HepG2 (cell line): ENCODE measurements around the gene NAT9. TPM values are rescaled to one million over a fixed set of nuclear protein-coding genes. Genes with fewer than 3 reads are reported as not detected.

ENCODE experiments used
- CCDC6 ChIP-seq: sonication (generic); formaldehyde crosslinking; IDR thresholded peaks from 2 replicates; pipeline ENCODE4 v1.8.1; 2022; ENCODE audit warnings: mild to moderate bottlenecking, missing genetic modification reagents, moderate library complexity
- FOXM1 ChIP-seq: sonication (generic); formaldehyde crosslinking; IDR thresholded peaks from 2 replicates; pipeline ENCODE4 v1.5.0; 2020; ENCODE audit warnings: missing genetic modification reagents
- IRX3 ChIP-seq: sonication (generic); formaldehyde crosslinking; IDR thresholded peaks from 2 replicates; pipeline ENCODE4 v1.8.1; 2023; ENCODE audit warnings: mild to moderate bottlenecking, low read depth, missing genetic modification reagents, borderline replicate concordance
- JUND ChIP-seq: sonication (generic); formaldehyde crosslinking; IDR thresholded peaks from 2 replicates; pipeline ENCODE4 v1.8.0; 2022; ENCODE audit warnings: mild to moderate bottlenecking, missing genetic modification reagents
- NFE2 ChIP-seq: sonication (generic); formaldehyde crosslinking; IDR thresholded peaks from 2 replicates; pipeline ENCODE4 v1.4.0; 2020; ENCODE audit warnings: missing genetic modification reagents
- NFIB ChIP-seq: sonication (generic); formaldehyde crosslinking; IDR thresholded peaks from 2 replicates; pipeline ENCODE4 v1.9.0; 2021; ENCODE audit warnings: missing genetic modification reagents, mild to moderate bottlenecking, borderline replicate concordance
- PLRG1 ChIP-seq: fragments of 450-650 bp; conservative IDR thresholded peaks from 2 replicates; pipeline ENCODE4 v1.6.1; 2016
- TGIF2 ChIP-seq: IDR thresholded peaks from 2 replicates; pipeline ENCODE4 v1.6.1; 2016; ENCODE audit warnings: control low read depth, missing compliant biosample characterization
- THYN1 ChIP-seq: sonication (generic); formaldehyde crosslinking; IDR thresholded peaks from 2 replicates; pipeline ENCODE4 v1.8.1; 2023; ENCODE audit warnings: low read depth, mild to moderate bottlenecking, moderate library complexity, missing genetic modification reagents, borderline replicate concordance
- ZNF12 ChIP-seq: sonication (generic); formaldehyde crosslinking; IDR thresholded peaks from 2 replicates; pipeline ENCODE4 v1.5.0; 2020; ENCODE audit warnings: missing genetic modification reagents
- ZNF792 ChIP-seq: IDR thresholded peaks from 2 replicates; pipeline ENCODE4 v1.6.1; 2016
- polyA plus RNA-seq, 8 experiments: library from polyadenylated mRNA; depleted of rRNA in 3 of 8; stranded (reverse) in 7 of 8; unstranded in 1 of 8; fragments of >200 nt; fragmentation: Illumina TruSeq in 4 of 8; extraction: Trizol in 4 of 8; gene quantifications; 2 replicates each; pipeline versions ENCODE4 v1.2.1 to v1.2.3, GENCODE V29; 2011 to 2016; ENCODE audit warnings: low read depth in 4 of 8, missing spikeins in 1 of 8, mixed read lengths in 1 of 8; ENCODE audit not compliant: insufficient read depth in 1 of 8
- total RNA-seq, 5 experiments: library from RNA; depleted of rRNA; stranded (reverse); fragments of >200 nt; fragmentation: Illumina TruSeq; extraction: Trizol; gene quantifications; 2 replicates each; pipeline ENCODE4 v1.2.3, GENCODE V29; 2016; ENCODE audit warnings: low read depth in 1 of 5
- TF ChIP-seq, protein P1 (sequence below): sonication (generic); formaldehyde crosslinking; IDR thresholded peaks from one replicate; pipeline ENCODE4 v1.5.1; 2020; ENCODE audit warnings: mild to moderate bottlenecking, missing genetic modification reagents; ENCODE audit errors: not compliant biosample characterization
- TF ChIP-seq, protein P2 (sequence below): sonication (generic); formaldehyde crosslinking; IDR thresholded peaks from 2 replicates; pipeline ENCODE4 v1.4.0; 2020; ENCODE audit warnings: missing genetic modification reagents
- TF ChIP-seq, protein P3 (sequence below): sonication (generic); formaldehyde crosslinking; conservative IDR thresholded peaks from 2 replicates; pipeline ENCODE4 v1.8.1; 2023; ENCODE audit warnings: missing genetic modification reagents
- TF ChIP-seq, protein P4 (sequence below): sonication (generic); formaldehyde crosslinking; IDR thresholded peaks from 2 replicates; pipeline ENCODE4 v1.4.0; 2020; ENCODE audit warnings: mild to moderate bottlenecking, missing genetic modification reagents
- TF ChIP-seq, protein P5 (sequence below): IDR thresholded peaks from 2 replicates; pipeline ENCODE4 v1.6.1; 2012; ENCODE audit warnings: low read depth, low read length, improper control_type of control experiment

Gene NAT9
- total and polyA plus RNA-seq, 2 of the 13 experiments (the other 11 are each of a cell fraction or from before 2014, with no cell fraction given) = 39.7 to 44.2 TPM

DNA sequence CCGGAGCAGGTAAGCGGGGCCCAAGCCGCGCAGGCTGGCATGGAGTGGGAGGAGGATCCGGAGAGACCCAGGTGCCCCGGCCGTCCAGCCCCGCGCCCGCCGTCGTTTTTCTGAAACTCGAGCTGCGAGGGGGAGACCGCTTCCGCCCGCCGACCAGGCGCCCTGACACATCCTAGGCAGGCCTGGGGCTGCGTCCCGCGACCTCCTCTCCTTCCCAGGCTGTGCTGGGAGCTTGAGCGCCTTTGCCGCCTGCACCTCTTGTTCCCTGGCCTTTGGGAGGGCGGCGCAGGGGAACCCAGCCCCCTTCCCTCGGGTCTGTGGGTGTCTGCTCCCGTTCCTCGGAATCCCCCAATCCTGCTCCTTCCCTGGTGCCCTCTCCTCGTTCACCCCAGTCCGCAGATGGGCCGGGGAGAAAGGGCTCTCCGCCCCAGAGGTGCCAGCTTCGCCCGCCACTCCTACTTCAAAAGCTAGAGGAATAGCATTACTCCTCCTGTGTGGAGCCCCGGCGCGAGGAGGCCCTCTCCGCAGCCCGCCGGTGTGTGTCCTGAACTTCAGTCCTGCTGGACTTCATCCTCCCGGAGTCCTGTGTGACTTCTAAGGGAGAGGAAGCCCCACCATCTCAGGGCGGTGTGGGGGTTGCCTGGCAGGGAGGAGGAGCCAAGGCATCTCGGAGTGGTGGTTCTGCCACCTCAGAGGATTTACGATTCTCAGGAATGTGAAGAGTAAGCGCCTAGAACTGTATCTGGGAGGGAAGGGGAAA is 26.7 kb downstream of the NAT9 start (continued):
- TF ChIP-seq, protein P1, sequence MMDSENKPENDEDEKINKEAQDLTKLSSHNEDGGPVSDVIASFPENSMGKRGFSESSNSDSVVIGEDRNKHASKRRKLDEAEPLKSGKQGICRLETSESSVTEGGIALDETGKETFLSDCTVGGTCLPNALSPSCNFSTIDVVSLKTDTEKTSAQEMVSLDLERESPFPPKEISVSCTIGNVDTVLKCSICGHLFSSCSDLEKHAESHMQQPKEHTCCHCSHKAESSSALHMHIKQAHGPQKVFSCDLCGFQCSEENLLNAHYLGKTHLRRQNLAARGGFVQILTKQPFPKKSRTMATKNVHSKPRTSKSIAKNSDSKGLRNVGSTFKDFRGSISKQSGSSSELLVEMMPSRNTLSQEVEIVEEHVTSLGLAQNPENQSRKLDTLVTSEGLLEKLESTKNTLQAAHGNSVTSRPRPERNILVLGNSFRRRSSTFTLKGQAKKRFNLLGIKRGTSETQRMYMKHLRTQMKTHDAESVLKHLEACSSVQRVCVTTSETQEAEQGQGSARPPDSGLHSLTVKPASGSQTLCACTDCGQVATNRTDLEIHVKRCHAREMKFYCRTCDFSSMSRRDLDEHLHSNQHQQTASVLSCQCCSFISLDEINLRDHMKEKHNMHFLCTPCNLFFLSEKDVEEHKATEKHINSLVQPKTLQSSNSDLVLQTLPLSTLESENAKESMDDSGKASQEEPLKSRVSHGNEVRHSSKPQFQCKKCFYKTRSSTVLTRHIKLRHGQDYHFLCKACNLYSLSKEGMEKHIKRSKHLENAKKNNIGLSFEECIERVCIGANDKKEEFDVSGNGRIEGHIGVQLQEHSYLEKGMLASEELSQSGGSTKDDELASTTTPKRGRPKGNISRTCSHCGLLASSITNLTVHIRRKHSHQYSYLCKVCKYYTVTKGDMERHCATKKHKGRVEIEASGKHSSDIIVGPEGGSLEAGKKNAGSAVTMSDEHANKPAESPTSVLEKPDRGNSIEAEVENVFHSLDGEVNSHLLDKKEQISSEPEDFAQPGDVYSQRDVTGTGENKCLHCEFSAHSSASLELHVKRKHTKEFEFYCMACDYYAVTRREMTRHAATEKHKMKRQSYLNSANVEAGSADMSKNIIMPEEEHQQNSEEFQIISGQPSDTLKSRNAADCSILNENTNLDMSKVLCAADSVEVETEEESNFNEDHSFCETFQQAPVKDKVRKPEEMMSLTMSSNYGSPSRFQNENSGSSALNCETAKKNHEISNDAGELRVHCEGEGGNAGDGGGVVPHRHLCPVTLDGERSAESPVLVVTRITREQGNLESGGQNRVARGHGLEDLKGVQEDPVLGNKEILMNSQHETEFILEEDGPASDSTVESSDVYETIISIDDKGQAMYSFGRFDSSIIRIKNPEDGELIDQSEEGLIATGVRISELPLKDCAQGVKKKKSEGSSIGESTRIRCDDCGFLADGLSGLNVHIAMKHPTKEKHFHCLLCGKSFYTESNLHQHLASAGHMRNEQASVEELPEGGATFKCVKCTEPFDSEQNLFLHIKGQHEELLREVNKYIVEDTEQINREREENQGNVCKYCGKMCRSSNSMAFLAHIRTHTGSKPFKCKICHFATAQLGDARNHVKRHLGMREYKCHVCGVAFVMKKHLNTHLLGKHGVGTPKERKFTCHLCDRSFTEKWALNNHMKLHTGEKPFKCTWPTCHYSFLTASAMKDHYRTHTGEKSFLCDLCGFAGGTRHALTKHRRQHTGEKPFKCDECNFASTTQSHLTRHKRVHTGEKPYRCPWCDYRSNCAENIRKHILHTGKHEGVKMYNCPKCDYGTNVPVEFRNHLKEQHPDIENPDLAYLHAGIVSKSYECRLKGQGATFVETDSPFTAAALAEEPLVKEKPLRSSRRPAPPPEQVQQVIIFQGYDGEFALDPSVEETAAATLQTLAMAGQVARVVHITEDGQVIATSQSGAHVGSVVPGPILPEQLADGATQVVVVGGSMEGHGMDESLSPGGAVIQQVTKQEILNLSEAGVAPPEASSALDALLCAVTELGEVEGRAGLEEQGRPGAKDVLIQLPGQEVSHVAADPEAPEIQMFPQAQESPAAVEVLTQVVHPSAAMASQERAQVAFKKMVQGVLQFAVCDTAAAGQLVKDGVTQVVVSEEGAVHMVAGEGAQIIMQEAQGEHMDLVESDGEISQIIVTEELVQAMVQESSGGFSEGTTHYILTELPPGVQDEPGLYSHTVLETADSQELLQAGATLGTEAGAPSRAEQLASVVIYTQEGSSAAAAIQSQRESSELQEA (CRISPR knock-in tag) = no peak
- no peak for TF ChIP-seq IRX3 (CRISPR knock-in tag)
- no peak; the same call in 1 of the 2 replicates for TF ChIP-seq THYN1 (CRISPR knock-in tag)
- TF ChIP-seq, protein P2, sequence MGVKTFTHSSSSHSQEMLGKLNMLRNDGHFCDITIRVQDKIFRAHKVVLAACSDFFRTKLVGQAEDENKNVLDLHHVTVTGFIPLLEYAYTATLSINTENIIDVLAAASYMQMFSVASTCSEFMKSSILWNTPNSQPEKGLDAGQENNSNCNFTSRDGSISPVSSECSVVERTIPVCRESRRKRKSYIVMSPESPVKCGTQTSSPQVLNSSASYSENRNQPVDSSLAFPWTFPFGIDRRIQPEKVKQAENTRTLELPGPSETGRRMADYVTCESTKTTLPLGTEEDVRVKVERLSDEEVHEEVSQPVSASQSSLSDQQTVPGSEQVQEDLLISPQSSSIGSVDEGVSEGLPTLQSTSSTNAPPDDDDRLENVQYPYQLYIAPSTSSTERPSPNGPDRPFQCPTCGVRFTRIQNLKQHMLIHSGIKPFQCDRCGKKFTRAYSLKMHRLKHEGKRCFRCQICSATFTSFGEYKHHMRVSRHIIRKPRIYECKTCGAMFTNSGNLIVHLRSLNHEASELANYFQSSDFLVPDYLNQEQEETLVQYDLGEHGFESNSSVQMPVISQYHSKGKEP (CRISPR knock-in tag) = no peak
- peak; percentile 17; the same call in 1 of the 2 replicates for TF ChIP-seq ZNF792 (CRISPR knock-in tag)
- TF ChIP-seq, protein P3, sequence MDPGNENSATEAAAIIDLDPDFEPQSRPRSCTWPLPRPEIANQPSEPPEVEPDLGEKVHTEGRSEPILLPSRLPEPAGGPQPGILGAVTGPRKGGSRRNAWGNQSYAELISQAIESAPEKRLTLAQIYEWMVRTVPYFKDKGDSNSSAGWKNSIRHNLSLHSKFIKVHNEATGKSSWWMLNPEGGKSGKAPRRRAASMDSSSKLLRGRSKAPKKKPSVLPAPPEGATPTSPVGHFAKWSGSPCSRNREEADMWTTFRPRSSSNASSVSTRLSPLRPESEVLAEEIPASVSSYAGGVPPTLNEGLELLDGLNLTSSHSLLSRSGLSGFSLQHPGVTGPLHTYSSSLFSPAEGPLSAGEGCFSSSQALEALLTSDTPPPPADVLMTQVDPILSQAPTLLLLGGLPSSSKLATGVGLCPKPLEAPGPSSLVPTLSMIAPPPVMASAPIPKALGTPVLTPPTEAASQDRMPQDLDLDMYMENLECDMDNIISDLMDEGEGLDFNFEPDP = no peak
- no peak for TF ChIP-seq JUND (CRISPR knock-in tag)
- no peak for TF ChIP-seq FOXM1 (CRISPR knock-in tag)
- no peak for TF ChIP-seq NFE2 (CRISPR knock-in tag)
- TF ChIP-seq TGIF2 (CRISPR knock-in tag) = peak; percentile 21; the same call in 1 of the 2 replicates
- TF ChIP-seq, protein P4, sequence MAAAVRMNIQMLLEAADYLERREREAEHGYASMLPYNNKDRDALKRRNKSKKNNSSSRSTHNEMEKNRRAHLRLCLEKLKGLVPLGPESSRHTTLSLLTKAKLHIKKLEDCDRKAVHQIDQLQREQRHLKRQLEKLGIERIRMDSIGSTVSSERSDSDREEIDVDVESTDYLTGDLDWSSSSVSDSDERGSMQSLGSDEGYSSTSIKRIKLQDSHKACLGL (CRISPR knock-in tag) = no peak
- TF ChIP-seq NFIB (CRISPR knock-in tag) = no peak
- TF ChIP-seq, protein P5, sequence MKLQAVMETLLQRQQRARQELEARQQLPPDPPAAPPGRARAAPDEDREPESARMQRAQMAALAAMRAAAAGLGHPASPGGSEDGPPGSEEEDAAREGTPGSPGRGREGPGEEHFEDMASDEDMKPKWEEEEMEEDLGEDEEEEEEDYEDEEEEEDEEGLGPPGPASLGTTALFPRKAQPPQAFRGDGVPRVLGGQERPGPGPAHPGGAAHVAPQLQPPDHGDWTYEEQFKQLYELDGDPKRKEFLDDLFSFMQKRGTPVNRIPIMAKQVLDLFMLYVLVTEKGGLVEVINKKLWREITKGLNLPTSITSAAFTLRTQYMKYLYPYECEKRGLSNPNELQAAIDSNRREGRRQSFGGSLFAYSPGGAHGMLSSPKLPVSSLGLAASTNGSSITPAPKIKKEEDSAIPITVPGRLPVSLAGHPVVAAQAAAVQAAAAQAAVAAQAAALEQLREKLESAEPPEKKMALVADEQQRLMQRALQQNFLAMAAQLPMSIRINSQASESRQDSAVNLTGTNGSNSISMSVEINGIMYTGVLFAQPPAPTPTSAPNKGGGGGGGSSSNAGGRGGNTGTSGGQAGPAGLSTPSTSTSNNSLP = no peak
- no peak for TF ChIP-seq PLRG1
- TF ChIP-seq ZNF12 = no peak
- no peak for TF ChIP-seq CCDC6 (CRISPR knock-in tag)
